ENCODE data around the gene SLC17A9. TPM values are rescaled to one million over a fixed set of nuclear protein-coding genes. Genes with fewer than 3 reads are reported as not detected.

SLC17A9 gene
- total and polyA plus RNA-seq, 10 of the 15 experiments (the other 5 are each of a cell fraction or from before 2014, with no cell fraction given): 0.72 to 74.1 (median 29.4) TPM

DNA sequence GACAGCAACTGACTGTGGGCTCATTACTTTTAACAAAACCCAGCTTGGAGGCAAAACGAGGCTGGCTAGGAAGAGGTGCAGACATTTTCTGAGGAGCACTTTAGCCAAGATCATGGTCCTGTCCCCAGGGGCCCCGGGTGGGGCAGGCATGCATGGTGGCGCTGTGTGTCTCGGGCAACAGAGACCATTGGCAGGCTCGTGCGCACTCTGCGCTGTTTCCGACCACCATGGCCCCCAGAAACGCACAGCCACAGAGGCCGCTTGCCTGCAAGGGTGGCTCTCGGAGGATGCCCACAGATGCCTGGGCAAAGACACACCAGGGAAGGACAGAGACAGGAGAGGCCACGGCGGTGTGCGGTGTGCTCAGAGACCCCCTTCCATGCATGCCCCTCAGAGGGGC is 47.5 kb downstream of the SLC17A9 start (continued):
- TF ChIP-seq, protein P1, sequence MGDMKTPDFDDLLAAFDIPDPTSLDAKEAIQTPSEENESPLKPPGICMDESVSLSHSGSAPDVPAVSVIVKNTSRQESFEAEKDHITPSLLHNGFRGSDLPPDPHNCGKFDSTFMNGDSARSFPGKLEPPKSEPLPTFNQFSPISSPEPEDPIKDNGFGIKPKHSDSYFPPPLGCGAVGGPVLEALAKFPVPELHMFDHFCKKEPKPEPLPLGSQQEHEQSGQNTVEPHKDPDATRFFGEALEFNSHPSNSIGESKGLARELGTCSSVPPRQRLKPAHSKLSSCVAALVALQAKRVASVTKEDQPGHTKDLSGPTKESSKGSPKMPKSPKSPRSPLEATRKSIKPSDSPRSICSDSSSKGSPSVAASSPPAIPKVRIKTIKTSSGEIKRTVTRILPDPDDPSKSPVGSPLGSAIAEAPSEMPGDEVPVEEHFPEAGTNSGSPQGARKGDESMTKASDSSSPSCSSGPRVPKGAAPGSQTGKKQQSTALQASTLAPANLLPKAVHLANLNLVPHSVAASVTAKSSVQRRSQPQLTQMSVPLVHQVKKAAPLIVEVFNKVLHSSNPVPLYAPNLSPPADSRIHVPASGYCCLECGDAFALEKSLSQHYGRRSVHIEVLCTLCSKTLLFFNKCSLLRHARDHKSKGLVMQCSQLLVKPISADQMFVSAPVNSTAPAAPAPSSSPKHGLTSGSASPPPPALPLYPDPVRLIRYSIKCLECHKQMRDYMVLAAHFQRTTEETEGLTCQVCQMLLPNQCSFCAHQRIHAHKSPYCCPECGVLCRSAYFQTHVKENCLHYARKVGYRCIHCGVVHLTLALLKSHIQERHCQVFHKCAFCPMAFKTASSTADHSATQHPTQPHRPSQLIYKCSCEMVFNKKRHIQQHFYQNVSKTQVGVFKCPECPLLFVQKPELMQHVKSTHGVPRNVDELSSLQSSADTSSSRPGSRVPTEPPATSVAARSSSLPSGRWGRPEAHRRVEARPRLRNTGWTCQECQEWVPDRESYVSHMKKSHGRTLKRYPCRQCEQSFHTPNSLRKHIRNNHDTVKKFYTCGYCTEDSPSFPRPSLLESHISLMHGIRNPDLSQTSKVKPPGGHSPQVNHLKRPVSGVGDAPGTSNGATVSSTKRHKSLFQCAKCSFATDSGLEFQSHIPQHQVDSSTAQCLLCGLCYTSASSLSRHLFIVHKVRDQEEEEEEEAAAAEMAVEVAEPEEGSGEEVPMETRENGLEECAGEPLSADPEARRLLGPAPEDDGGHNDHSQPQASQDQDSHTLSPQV (IDR thresholded peaks at IDR 0.05): no peak
- no peak for TF ChIP-seq BCLAF1 (IDR thresholded peaks at IDR 0.05)
- TF ChIP-seq YY1 (IDR thresholded peaks at IDR 0.05; ENCODE audit: low read depth, low read length): no peak
- no peak for TF ChIP-seq EZH2 (IDR thresholded peaks at IDR 0.05; ENCODE audit: borderline replicate concordance, control insufficient read depth, low read depth, low read length)
- TF ChIP-seq SUPT20H (IDR thresholded peaks at IDR 0.05; ENCODE audit: borderline replicate concordance, control insufficient read depth, low read depth, low read length): no peak
